Esophagus squamous epithelium (tissue), 4 donors: ENCODE results near the gene CACNA1H.
"Not testable (repeated sequence)": the region's sequence is repeated elsewhere in the genome, so short reads cannot be mapped to it uniquely, and the experiment has no call there.

Experiments used
- CTCF ChIP-seq, 6 experiments: fragments of 450-650 bp in 4 of 6; fragments of 200-600 bp in 2 of 6; sonication (generic) in 2 of 6; IDR thresholded peaks; one replicate each; pipeline ENCODE4 v1.5.1; 2016 to 2019; ENCODE audit warnings: antibody characterized with exemption in 6 of 6, mild to moderate bottlenecking in 4 of 6, moderate library complexity in 4 of 6
- POLR2A ChIP-seq, 4 donors: fragments of 450-650 bp; IDR thresholded peaks; one replicate each; pipeline ENCODE4 v1.6.1; 2017; ENCODE audit warnings: antibody characterized with exemption in 4 of 4, mild to moderate bottlenecking in 4 of 4, moderate library complexity in 3 of 4

GRCh38 chr16:1230084-1230470 lies 77.2 kb downstream of the CACNA1H start, which contains the start of gene TPSB2:
- TF ChIP-seq CTCF, POLR2A (IDR thresholded peaks at IDR 0.05): not testable (repeated sequence)
